Hepatocyte (in vitro differentiated cells): ENCODE measurements around the gene GRIK1. TPM values are rescaled to one million over a fixed set of nuclear protein-coding genes. Genes with fewer than 3 reads are reported as not detected.

ENCODE experiments used
- DNase-seq: peaks from one replicate; pipeline ENCODE4 v3.0.0-alpha.2; 2016; ENCODE audit warnings: low spot score
- H2AFZ ChIP-seq: fragments of 200-600 bp; sonication (generic); 2 replicates; pipeline ENCODE4 v1.6.0; 2016; ENCODE audit warnings: antibody characterized with exemption, mild to moderate bottlenecking
- H3K27ac ChIP-seq: fragments of 200-600 bp; sonication (generic); 2 replicates; pipeline ENCODE4 v1.5.1; 2016; ENCODE audit warnings: mild to moderate bottlenecking
- H3K27me3 ChIP-seq: fragments of 200-600 bp; sonication (generic); 2 replicates; pipeline ENCODE4 v1.6.1; 2016
- H3K36me3 ChIP-seq: fragments of 200-600 bp; sonication (generic); replicated peaks from 2 replicates; pipeline ENCODE4 v1.5.1; 2016; ENCODE audit warnings: low read depth; ENCODE audit not compliant: insufficient read depth
- H3K4me1 ChIP-seq: fragments of 200-600 bp; sonication (generic); 2 replicates; pipeline ENCODE4 v1.5.1; 2016; ENCODE audit warnings: mild to moderate bottlenecking, moderate library complexity; ENCODE audit not compliant: insufficient read depth
- H3K4me2 ChIP-seq: fragments of 200-600 bp; sonication (generic); 2 replicates; pipeline ENCODE4 v1.6.0; 2016
- H3K4me3 ChIP-seq: fragments of 200-600 bp; sonication (generic); 2 replicates; pipeline ENCODE4 v1.5.1; 2016; ENCODE audit warnings: mild to moderate bottlenecking
- H3K79me2 ChIP-seq: fragments of 200-600 bp; sonication (generic); 2 replicates; pipeline ENCODE4 v1.6.0; 2017; ENCODE audit warnings: mild to moderate bottlenecking
- H3K9me2 ChIP-seq: fragments of 200-600 bp; sonication (generic); replicated peaks from 2 replicates; pipeline ENCODE4 v1.6.0; 2017; ENCODE audit warnings: mild to moderate bottlenecking; ENCODE audit not compliant: insufficient read depth
- H3K9me3 ChIP-seq: fragments of 200-600 bp; sonication (generic); 2 replicates; pipeline ENCODE4 v1.5.1; 2016; ENCODE audit warnings: low read depth, mild to moderate bottlenecking
- H4K20me1 ChIP-seq: fragments of 200-600 bp; sonication (generic); 2 replicates; pipeline ENCODE4 v1.6.0; 2016; ENCODE audit warnings: mild to moderate bottlenecking; ENCODE audit not compliant: insufficient read depth, poor library complexity, severe bottlenecking
- EZH2 ChIP-seq: fragments of 200-600 bp; sonication (generic); IDR thresholded peaks from 2 replicates; pipeline ENCODE4 v1.6.1; 2016; ENCODE audit warnings: antibody characterized with exemption, mild to moderate bottlenecking, borderline replicate concordance
- EZH2phosphoT487 ChIP-seq: fragments of 200-600 bp; sonication (generic); IDR thresholded peaks from one replicate; pipeline ENCODE4 v1.6.1; 2018; ENCODE audit warnings: antibody characterized with exemption, mild to moderate bottlenecking, low read depth, moderate library complexity; ENCODE audit not compliant: unreplicated experiment, severe bottlenecking
- WGBS: methylation state at CpG from one replicate; pipeline ENCODE4 v1.1.6; 2016; ENCODE audit warnings: low lambda C conversion rate; ENCODE audit errors: missing lambda C conversion rate; 5-methylcytosine and 5-hydroxymethylcytosine counted together
- polyA plus RNA-seq: library from polyadenylated mRNA; unstranded; fragments of >200 nt; fragmentation: Nextera tagmentation; extraction: Ambion mirVana; gene quantifications from 2 replicates; pipeline ENCODE4 v1.2.1, GENCODE V29; 2016
- total RNA-seq: library from RNA; depleted of rRNA; stranded (reverse); fragments of >200 nt; gene quantifications from 2 replicates; pipeline ENCODE4 v1.2.3, GENCODE V29; 2014
- TF ChIP-seq, protein P1 (sequence below): fragments of 200-600 bp; sonication (generic); IDR thresholded peaks from 2 replicates; pipeline ENCODE4 v1.5.1; 2016; ENCODE audit warnings: antibody characterized with exemption, mild to moderate bottlenecking; ENCODE audit not compliant: poor library complexity

GRIK1 gene
- total and polyA plus RNA-seq, 2 experiments from 2014 or later = 0.77 to 2.3 TPM

- TF ChIP-seq, protein P1, sequence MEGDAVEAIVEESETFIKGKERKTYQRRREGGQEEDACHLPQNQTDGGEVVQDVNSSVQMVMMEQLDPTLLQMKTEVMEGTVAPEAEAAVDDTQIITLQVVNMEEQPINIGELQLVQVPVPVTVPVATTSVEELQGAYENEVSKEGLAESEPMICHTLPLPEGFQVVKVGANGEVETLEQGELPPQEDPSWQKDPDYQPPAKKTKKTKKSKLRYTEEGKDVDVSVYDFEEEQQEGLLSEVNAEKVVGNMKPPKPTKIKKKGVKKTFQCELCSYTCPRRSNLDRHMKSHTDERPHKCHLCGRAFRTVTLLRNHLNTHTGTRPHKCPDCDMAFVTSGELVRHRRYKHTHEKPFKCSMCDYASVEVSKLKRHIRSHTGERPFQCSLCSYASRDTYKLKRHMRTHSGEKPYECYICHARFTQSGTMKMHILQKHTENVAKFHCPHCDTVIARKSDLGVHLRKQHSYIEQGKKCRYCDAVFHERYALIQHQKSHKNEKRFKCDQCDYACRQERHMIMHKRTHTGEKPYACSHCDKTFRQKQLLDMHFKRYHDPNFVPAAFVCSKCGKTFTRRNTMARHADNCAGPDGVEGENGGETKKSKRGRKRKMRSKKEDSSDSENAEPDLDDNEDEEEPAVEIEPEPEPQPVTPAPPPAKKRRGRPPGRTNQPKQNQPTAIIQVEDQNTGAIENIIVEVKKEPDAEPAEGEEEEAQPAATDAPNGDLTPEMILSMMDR = no peak
- TF ChIP-seq EZH2 (no peak), EZH2phosphoT487 (no peak)
- no peaks in the 10 kb centered on the region for H3K36me3 ChIP-seq
- no peaks in the 10 kb centered on the region for H3K9me2 ChIP-seq
- no peak overlapping the region for H3K4me2 ChIP-seq
- no peak overlapping the region for H3K27ac ChIP-seq
- H3K4me3 ChIP-seq = no peak overlapping the region
- no peaks in the 10 kb centered on the region for H3K4me1 ChIP-seq
- H4K20me1 ChIP-seq = no peaks in the 10 kb centered on the region
- H2AFZ ChIP-seq = no peak overlapping the region
- 98% methylated on average over 3 of the region's 3 CpGs for WGBS
- H3K79me2 ChIP-seq = no peaks in the 10 kb centered on the region
- H3K27me3 ChIP-seq = no peaks in the 10 kb centered on the region
- DNase-seq = no peak
- no peaks in the 10 kb centered on the region for H3K9me3 ChIP-seq
Measured at GRCh38 chr21:29654855-29655254, 284.9 kb downstream of the GRIK1 start.

DNA sequence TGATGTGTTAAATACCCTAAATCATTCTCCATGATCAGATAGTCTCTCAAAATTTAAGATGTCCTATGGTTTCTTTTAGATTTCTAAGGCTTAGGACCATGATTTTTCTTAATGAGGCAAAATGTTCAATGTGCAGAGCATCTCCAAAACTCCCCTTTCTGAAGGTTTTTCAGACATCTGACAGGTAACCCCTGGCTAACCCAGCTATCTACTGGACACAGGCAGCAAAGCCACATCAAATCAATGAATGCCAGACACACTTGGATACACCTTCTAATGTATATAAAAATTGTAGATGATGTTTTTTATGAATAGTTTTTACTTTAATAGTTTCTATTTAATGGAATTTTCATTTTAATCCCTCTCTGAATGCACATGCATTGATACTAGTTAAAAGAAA lies 285.6 kb downstream of the GRIK1 start:
- Histone ChIP-seq H3K4me1 (no peaks in the 10 kb centered on the region), H4K20me1 (no peaks in the 10 kb centered on the region), H3K9me2 (no peaks in the 10 kb centered on the region), H2AFZ (no peak overlapping the region), H3K27ac (no peak overlapping the region), H3K79me2 (no peaks in the 10 kb centered on the region), H3K36me3 (no peaks in the 10 kb centered on the region), H3K4me2 (no peak overlapping the region), H3K4me3 (no peak overlapping the region), H3K27me3 (no peaks in the 10 kb centered on the region), H3K9me3 (no peaks in the 10 kb centered on the region)
- TF ChIP-seq EZH2phosphoT487 (no peak), EZH2 (no peak)
- TF ChIP-seq, protein P1 = no peak
- no peak for DNase-seq

DNA sequence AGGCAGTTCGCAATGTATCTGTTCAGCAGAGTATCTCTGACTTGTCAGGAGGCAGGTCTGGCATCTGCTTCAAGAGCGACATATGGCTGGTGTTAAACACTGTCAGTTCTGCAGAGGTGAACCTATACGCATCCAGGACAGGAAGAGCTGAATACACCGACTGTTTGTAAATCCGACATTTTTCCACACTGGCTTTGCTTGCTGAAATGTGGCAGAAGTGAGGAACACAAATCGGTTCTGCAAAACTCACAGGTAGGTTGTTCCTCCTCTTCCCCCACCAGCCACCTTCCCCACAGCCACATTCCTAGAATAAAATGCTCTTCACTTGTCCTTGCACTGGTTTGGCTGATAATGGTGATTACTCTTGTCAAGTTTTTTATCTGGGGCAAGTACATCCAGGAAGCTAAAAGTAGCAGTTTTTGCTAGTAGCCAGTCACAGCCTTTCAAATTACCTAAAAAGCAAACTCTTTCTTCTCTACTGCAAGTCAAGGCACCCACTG lies 289.2 kb downstream of the GRIK1 start:
- no peak overlapping the region for H3K4me3 ChIP-seq
- no peaks in the 10 kb centered on the region for H4K20me1 ChIP-seq
- H3K27me3 ChIP-seq = no peaks in the 10 kb centered on the region
- TF ChIP-seq EZH2phosphoT487 = no peak
- TF ChIP-seq, protein P1 = no peak
- TF ChIP-seq EZH2 = no peak
- H3K36me3 ChIP-seq = no peaks in the 10 kb centered on the region
- WGBS = 76% methylated on average over 6 of the region's 6 CpGs
- peaks cover 8% of the 10 kb centered on the region for H3K4me1 ChIP-seq
- no peaks in the 10 kb centered on the region for H3K79me2 ChIP-seq
- H3K27ac ChIP-seq = no peak overlapping the region
- H2AFZ ChIP-seq = no peak overlapping the region
- no peak for DNase-seq
- no peak overlapping the region for H3K4me2 ChIP-seq
- H3K9me2 ChIP-seq = no peaks in the 10 kb centered on the region
- no peaks in the 10 kb centered on the region for H3K9me3 ChIP-seq

DNA sequence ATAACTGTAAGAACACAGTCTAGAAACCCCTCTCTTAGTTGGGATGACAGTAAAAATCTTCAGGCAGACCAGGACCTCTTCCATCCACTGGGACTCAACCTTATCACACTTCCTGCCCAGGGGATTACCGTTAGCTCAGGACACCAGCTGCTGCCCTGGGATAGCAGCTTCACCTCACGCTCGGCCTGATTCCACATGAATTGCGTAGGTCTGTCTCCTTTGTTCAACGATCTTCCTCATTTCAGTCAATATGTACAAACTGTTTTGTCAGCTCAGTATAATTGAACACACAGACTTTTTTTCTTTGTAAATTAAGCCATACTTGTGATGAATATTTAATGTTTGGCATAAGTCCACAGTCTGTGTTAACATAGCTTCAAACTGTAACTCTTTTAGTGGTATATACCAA lies 290.4 kb downstream of the GRIK1 start:
- Histone ChIP-seq H3K27me3 (no peaks in the 10 kb centered on the region), H2AFZ (no peak overlapping the region), H3K4me1 (peaks cover 8% of the 10 kb centered on the region), H3K9me2 (no peaks in the 10 kb centered on the region), H4K20me1 (no peaks in the 10 kb centered on the region), H3K27ac (no peak overlapping the region), H3K4me3 (no peak overlapping the region), H3K36me3 (no peaks in the 10 kb centered on the region), H3K4me2 (no peak overlapping the region), H3K9me3 (no peaks in the 10 kb centered on the region), H3K79me2 (no peaks in the 10 kb centered on the region)
- WGBS = 67% methylated on average over 5 of the region's 5 CpGs
- TF ChIP-seq, protein P1 = no peak
- no peak for TF ChIP-seq EZH2
- no peak for TF ChIP-seq EZH2phosphoT487
- DNase-seq = no peak
